ENCODE data around the gene ELP2.

GRCh38 chr18:36120297-36120696 is 9.4 kb upstream of the ELP2 start:
- TF ChIP-seq POLR2A (IDR thresholded peaks at IDR 0.05) (no peak), CTCF (IDR thresholded peaks at IDR 0.05) (no peak)
